ENCODE measurements around the gene LRRC15.

GRCh38 chr3:194313560-194314387 is 55.8 kb downstream of the LRRC15 start:
- TF ChIP-seq STAT1 (IDR thresholded peaks at IDR 0.05; ENCODE audit: unreplicated experiment), result no peak
- no peak for TF ChIP-seq EZH2phosphoT487 (IDR thresholded peaks at IDR 0.05; ENCODE audit: unreplicated experiment)
- TF ChIP-seq, protein P1, sequence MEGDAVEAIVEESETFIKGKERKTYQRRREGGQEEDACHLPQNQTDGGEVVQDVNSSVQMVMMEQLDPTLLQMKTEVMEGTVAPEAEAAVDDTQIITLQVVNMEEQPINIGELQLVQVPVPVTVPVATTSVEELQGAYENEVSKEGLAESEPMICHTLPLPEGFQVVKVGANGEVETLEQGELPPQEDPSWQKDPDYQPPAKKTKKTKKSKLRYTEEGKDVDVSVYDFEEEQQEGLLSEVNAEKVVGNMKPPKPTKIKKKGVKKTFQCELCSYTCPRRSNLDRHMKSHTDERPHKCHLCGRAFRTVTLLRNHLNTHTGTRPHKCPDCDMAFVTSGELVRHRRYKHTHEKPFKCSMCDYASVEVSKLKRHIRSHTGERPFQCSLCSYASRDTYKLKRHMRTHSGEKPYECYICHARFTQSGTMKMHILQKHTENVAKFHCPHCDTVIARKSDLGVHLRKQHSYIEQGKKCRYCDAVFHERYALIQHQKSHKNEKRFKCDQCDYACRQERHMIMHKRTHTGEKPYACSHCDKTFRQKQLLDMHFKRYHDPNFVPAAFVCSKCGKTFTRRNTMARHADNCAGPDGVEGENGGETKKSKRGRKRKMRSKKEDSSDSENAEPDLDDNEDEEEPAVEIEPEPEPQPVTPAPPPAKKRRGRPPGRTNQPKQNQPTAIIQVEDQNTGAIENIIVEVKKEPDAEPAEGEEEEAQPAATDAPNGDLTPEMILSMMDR (conservative IDR thresholded peaks at IDR 0.05; ENCODE audit: low read depth in 2 of 2), result peak in 1 of 2 experiments; percentile 29; a peak in 2 of 4 replicates
- TF ChIP-seq EZH2 (IDR thresholded peaks at IDR 0.05; ENCODE audit: low read depth, unreplicated experiment), result no peak
- TF ChIP-seq POLR2AphosphoS5 (IDR thresholded peaks at IDR 0.05; ENCODE audit: low read depth), result no peak
- no peak for TF ChIP-seq ETS1 (IDR thresholded peaks at IDR 0.05)
- TF ChIP-seq, protein P2, sequence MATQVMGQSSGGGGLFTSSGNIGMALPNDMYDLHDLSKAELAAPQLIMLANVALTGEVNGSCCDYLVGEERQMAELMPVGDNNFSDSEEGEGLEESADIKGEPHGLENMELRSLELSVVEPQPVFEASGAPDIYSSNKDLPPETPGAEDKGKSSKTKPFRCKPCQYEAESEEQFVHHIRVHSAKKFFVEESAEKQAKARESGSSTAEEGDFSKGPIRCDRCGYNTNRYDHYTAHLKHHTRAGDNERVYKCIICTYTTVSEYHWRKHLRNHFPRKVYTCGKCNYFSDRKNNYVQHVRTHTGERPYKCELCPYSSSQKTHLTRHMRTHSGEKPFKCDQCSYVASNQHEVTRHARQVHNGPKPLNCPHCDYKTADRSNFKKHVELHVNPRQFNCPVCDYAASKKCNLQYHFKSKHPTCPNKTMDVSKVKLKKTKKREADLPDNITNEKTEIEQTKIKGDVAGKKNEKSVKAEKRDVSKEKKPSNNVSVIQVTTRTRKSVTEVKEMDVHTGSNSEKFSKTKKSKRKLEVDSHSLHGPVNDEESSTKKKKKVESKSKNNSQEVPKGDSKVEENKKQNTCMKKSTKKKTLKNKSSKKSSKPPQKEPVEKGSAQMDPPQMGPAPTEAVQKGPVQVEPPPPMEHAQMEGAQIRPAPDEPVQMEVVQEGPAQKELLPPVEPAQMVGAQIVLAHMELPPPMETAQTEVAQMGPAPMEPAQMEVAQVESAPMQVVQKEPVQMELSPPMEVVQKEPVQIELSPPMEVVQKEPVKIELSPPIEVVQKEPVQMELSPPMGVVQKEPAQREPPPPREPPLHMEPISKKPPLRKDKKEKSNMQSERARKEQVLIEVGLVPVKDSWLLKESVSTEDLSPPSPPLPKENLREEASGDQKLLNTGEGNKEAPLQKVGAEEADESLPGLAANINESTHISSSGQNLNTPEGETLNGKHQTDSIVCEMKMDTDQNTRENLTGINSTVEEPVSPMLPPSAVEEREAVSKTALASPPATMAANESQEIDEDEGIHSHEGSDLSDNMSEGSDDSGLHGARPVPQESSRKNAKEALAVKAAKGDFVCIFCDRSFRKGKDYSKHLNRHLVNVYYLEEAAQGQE (IDR thresholded peaks at IDR 0.05; ENCODE audit: unreplicated experiment), result no peak
- TF ChIP-seq JUNB (IDR thresholded peaks at IDR 0.05; ENCODE audit: unreplicated experiment), result no peak
- TF ChIP-seq NANOG (IDR thresholded peaks at IDR 0.05; ENCODE audit: borderline replicate concordance), result no peak
- TF ChIP-seq CREB1 (CRISPR knock-in tag; IDR thresholded peaks at IDR 0.05; ENCODE audit: low read depth), result no peak
- no peak for TF ChIP-seq ZNF331 (CRISPR knock-in tag; IDR thresholded peaks at IDR 0.05; ENCODE audit: low read depth)
- TF ChIP-seq ZNF114 (CRISPR knock-in tag; IDR thresholded peaks at IDR 0.05), result no peak
- TF ChIP-seq, protein P3, sequence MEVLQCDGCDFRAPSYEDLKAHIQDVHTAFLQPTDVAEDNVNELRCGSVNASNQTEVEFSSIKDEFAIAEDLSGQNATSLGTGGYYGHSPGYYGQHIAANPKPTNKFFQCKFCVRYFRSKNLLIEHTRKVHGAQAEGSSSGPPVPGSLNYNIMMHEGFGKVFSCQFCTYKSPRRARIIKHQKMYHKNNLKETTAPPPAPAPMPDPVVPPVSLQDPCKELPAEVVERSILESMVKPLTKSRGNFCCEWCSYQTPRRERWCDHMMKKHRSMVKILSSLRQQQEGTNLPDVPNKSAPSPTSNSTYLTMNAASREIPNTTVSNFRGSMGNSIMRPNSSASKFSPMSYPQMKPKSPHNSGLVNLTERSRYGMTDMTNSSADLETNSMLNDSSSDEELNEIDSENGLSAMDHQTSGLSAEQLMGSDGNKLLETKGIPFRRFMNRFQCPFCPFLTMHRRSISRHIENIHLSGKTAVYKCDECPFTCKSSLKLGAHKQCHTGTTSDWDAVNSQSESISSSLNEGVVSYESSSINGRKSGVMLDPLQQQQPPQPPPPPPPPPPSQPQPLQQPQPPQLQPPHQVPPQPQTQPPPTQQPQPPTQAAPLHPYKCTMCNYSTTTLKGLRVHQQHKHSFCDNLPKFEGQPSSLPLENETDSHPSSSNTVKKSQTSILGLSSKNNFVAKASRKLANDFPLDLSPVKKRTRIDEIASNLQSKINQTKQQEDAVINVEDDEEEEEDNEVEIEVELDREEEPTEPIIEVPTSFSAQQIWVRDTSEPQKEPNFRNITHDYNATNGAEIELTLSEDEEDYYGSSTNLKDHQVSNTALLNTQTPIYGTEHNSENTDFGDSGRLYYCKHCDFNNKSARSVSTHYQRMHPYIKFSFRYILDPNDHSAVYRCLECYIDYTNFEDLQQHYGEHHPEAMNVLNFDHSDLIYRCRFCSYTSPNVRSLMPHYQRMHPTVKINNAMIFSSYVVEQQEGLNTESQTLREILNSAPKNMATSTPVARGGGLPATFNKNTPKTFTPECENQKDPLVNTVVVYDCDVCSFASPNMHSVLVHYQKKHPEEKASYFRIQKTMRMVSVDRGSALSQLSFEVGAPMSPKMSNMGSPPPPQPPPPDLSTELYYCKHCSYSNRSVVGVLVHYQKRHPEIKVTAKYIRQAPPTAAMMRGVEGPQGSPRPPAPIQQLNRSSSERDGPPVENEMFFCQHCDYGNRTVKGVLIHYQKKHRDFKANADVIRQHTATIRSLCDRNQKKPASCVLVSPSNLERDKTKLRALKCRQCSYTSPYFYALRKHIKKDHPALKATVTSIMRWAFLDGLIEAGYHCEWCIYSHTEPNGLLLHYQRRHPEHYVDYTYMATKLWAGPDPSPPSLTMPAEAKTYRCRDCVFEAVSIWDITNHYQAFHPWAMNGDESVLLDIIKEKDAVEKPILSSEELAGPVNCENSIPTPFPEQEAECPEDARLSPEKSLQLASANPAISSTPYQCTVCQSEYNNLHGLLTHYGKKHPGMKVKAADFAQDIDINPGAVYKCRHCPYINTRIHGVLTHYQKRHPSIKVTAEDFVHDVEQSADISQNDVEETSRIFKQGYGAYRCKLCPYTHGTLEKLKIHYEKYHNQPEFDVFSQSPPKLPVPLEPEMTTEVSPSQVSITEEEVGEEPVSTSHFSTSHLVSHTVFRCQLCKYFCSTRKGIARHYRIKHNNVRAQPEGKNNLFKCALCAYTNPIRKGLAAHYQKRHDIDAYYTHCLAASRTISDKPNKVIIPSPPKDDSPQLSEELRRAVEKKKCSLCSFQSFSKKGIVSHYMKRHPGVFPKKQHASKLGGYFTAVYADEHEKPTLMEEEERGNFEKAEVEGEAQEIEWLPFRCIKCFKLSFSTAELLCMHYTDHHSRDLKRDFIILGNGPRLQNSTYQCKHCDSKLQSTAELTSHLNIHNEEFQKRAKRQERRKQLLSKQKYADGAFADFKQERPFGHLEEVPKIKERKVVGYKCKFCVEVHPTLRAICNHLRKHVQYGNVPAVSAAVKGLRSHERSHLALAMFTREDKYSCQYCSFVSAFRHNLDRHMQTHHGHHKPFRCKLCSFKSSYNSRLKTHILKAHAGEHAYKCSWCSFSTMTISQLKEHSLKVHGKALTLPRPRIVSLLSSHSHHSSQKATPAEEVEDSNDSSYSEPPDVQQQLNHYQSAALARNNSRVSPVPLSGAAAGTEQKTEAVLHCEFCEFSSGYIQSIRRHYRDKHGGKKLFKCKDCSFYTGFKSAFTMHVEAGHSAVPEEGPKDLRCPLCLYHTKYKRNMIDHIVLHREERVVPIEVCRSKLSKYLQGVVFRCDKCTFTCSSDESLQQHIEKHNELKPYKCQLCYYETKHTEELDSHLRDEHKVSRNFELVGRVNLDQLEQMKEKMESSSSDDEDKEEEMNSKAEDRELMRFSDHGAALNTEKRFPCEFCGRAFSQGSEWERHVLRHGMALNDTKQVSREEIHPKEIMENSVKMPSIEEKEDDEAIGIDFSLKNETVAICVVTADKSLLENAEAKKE (CRISPR knock-in tag; IDR thresholded peaks at IDR 0.05), result no peak
